Measurements from ENCODE around the gene LIMK2.

Gene LIMK2

GRCh38 chr22:31259798-31260473 lies 47.8 kb downstream of the LIMK2 start:
- H3K4me3 ChIP-seq (ENCODE audit: low read depth, low read length) = no peak overlapping the region
- TF ChIP-seq, protein P1, sequence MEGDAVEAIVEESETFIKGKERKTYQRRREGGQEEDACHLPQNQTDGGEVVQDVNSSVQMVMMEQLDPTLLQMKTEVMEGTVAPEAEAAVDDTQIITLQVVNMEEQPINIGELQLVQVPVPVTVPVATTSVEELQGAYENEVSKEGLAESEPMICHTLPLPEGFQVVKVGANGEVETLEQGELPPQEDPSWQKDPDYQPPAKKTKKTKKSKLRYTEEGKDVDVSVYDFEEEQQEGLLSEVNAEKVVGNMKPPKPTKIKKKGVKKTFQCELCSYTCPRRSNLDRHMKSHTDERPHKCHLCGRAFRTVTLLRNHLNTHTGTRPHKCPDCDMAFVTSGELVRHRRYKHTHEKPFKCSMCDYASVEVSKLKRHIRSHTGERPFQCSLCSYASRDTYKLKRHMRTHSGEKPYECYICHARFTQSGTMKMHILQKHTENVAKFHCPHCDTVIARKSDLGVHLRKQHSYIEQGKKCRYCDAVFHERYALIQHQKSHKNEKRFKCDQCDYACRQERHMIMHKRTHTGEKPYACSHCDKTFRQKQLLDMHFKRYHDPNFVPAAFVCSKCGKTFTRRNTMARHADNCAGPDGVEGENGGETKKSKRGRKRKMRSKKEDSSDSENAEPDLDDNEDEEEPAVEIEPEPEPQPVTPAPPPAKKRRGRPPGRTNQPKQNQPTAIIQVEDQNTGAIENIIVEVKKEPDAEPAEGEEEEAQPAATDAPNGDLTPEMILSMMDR (IDR thresholded peaks at IDR 0.05; ENCODE audit: insufficient read depth, low read depth, low read length, missing control alignments) = no peak
- no peak for DNase-seq (ENCODE audit: low read depth)

DNA sequence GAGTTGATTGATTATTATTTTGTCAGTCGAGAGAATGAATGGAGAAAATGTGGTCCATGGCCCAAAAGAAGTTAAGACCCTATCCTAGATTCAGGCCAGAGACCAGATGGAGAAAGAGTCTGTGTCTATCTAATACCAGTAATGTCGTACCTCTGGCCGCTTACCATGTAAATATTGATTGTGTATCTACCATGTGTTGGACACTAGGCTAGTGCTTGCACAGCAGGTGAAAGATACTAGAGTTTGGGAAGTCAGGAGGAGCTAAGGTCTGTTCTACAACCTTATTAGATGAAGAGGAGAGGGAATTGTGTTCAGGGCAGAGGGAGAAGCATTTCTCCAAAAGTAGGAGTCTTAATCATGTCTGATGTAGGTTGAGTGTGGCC lies 48.4 kb downstream of the LIMK2 start:
- DNase-seq (ENCODE audit: low read depth) = no peak
- H3K4me3 ChIP-seq (ENCODE audit: low read depth, low read length) = no peak overlapping the region
- TF ChIP-seq, protein P1 (IDR thresholded peaks at IDR 0.05; ENCODE audit: insufficient read depth, low read depth, low read length, missing control alignments) = no peak

DNA sequence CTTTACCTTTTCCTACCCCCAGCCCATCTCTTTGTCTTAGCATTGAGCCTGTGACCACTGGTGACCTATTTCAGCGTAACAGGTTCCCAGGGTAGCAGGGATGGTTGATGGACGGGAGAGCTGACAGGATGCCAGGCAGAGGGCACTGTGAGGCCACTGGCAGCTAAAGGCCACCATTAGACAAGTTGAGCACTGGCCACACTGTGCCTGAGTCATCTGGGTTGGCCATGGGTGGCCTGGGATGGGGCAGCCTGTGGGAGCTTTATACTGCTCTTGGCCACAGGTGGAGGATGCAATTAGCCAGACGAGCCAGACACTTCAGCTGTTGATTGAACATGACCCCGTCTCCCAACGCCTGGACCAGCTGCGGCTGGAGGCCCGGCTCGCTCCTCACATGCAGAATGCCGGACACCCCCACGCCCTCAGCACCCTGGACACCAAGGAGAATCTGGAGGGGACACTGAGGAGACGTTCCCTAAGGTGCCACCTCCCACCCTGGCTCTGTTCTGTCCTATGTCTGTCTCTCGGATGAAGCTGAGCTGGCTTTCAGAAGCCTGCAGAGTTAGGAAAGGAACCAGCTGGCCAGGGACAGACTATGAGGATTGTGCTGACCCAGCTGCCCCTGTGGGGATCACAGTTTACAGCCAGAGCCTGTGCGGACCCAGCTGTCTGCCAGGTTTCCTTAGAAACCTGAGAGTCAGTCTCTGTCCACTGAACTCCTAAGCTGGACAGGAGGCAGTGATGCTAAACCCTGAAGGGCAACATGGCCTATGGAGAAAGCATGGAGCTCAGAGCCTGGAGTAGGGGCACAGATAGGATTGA lies 50.4 kb downstream of the LIMK2 start:
- no peak for DNase-seq (ENCODE audit: low read depth)
- TF ChIP-seq, protein P1 (IDR thresholded peaks at IDR 0.05; ENCODE audit: insufficient read depth, low read depth, low read length, missing control alignments) = no peak
- no peak overlapping the region for H3K4me3 ChIP-seq (ENCODE audit: low read depth, low read length)

GRCh38 chr22:31263896-31264640 lies 52.0 kb downstream of the LIMK2 start:
- no peak overlapping the region for H3K4me3 ChIP-seq (ENCODE audit: low read depth, low read length)
- DNase-seq (ENCODE audit: low read depth) = no peak
- TF ChIP-seq, protein P1 (IDR thresholded peaks at IDR 0.05; ENCODE audit: insufficient read depth, low read depth, low read length, missing control alignments) = no peak

DNA sequence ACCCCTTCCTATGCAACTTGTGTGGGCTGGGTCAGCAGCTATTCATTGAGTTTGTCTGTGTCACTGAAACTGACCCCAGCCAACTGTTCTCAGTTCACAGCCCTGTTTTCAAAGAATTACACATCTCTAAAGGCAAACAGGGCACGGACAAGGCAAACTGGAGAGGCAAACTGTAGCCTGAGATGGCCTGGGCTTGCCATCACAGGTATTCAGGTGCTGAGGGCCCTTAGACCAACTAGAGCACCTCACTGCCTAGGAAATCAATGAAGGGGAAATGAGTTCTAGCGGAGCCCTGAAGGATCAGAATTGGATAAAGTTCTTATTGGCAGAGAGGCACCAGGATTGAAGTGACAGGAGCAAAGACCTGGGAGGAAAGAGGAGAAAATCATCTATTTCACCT lies 56.2 kb downstream of the LIMK2 start:
- TF ChIP-seq, protein P1 (IDR thresholded peaks at IDR 0.05; ENCODE audit: insufficient read depth, low read depth, low read length, missing control alignments) = no peak
- H3K4me3 ChIP-seq (ENCODE audit: low read depth, low read length) = no peak overlapping the region
- DNase-seq (ENCODE audit: low read depth) = no peak

DNA sequence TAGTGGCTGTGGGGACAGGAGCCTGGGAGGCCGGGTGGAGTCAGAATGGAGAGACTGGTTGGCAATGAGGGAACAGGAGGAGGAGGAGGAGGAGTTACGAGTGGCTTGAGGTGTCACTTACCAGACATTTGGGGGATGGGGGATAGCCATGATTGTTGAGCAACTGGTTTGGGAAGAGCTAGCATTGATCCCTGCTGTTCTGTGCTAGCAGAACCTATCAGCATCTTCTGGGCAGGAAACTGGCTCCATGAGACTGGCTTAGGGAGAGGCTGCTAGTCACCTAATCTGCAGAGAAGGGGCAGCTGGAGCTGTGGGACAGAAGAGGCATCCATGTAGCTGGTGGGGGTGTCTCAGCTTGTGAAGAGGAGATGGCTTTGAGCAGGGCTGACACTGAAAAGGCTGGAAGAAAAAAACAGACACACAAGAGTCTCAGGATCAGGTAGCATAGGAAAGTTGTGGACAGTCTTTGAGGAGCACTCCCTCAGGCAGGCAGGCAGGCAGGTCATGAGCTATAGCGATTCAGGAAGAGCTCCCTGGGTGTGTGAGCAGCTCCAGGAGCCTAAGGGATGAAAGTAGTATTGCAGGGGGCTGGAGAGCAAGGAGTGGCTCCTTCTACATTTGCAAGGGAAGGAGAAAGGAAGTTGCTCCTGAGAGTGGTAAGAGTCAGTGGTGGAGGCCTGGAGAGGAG lies 57.9 kb downstream of the LIMK2 start:
- TF ChIP-seq, protein P1 (IDR thresholded peaks at IDR 0.05; ENCODE audit: insufficient read depth, low read depth, low read length, missing control alignments) = no peak
- H3K4me3 ChIP-seq (ENCODE audit: low read depth, low read length) = no peak overlapping the region
- no peak for DNase-seq (ENCODE audit: low read depth)

Data from GM12865 (cell line).